ENCODE measurements around the gene RRM1.
A peak's percentile ranks its signal among the peaks of the same experiment; 100 is the strongest.
"Not testable (repeated sequence)": the region's sequence is repeated elsewhere in the genome, so short reads cannot be mapped to it uniquely, and the experiment has no call there.

The RRM1 gene

DNA sequence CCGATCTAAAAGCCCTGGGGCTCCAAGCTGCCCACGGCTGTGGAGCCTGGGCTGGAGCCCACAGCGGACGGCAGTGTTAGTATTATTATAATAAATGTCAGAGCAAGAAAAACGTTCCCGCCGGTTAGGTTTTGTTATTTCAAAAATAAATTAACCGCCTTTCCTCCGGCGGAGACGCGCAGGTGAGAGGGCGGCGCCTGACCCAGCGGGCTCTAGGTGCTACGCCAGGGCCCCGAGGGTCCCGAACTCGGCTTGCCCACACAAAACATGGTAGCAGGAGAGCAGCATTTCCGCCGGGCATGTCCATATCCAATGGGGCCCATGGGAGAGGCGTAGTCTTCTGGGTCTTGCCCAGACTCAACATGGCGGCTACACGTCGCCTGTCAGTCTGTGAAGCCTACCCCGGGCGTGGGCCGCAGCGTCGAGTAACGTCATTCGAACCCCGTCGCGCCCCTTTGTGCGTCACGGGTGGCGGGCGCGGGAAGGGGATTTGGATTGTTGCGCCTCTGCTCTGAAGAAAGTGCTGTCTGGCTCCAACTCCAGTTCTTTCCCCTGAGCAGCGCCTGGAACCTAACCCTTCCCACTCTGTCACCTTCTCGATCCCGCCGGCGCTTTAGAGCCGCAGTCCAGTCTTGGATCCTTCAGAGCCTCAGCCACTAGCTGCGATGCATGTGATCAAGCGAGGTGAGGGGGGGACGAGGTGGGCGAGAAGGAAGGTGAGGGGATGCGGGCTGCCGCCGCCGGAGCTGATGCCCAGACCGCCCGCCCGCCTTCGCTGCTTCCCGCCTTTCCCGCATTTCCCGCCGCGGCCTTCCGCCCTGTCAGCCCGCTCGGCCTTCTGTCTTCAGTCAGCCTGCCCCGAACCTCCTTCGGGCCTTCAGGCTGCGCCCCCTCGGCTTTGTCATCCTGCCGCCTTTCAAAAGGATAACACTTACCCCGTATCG lies at the start of gene RRM1:
Gene RRM1, plus strand, starts transcription at position 452 of the 944 bp plus-strand sequence. Its CDS starts 214 bp downstream, at position 666.
- DNase-seq, result peak; percentile 91 to 96
- H3K9me3 Mint-ChIP-seq, result no peaks in the 10 kb centered on the region
- peaks cover 87% of the 10 kb centered on the region for H3K4me1 Mint-ChIP-seq
- H3K4me3 Mint-ChIP-seq, result peak within 1 kb of the TSS; percentile 97 to 98
- ATAC-seq, result peak; percentile 97
- no peaks in the 10 kb centered on the region for H3K27me3 Mint-ChIP-seq
- H3K27ac Mint-ChIP-seq, result peak within 1 kb of the TSS; percentile 98 to 100

DNA sequence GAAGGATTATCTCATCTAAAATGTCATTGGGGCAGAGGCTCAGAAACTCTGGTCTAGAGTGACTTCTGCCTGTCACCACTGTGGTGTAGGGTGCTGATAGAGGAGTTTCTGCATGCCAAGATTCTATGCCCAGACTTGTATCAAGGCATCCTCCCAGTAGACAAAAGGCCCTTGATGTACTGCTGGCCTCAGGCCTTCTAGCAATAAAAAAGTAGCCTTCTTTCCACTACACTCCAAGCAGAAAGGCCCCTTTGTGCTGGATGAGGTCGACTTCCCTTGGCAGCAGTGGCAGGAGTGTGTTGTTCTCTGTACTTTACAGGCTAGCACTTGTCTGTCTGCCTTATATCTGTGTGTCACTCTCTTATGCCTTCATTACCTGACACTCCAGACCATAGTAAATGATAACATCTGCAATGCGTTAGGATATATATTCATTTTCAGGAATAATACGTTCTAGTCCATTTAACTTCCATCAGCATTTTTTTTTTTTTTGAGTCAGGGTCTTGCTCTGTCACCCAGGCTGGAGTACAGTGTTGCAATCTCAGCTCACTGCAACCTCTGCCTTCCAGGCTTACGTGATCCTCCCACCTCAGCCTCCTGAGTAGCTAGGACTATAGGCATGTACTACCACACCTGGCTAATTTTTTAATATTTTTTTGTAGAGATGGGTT lies 49.5 kb upstream of the RRM1 start:
- ATAC-seq, result no peak
- Mint-ChIP-seq H3K4me3 (no peak overlapping the region), H3K4me1 (peaks cover 8% of the 10 kb centered on the region), H3K9me3 (no peaks in the 10 kb centered on the region), H3K27me3 (no peaks in the 10 kb centered on the region), H3K27ac (no peak overlapping the region)
- DNase-seq, result no peak

- H3K27ac Mint-ChIP-seq, result no peak overlapping the region
- peaks cover 8% of the 10 kb centered on the region for H3K4me1 Mint-ChIP-seq
- H3K27me3 Mint-ChIP-seq, result no peaks in the 10 kb centered on the region
- no peak for DNase-seq
- ATAC-seq, result no peak
- no peak overlapping the region for H3K4me3 Mint-ChIP-seq
- no peaks in the 10 kb centered on the region for H3K9me3 Mint-ChIP-seq
Measured at GRCh38 chr11:4048340-4048739, 46.3 kb upstream of the RRM1 start.

DNA sequence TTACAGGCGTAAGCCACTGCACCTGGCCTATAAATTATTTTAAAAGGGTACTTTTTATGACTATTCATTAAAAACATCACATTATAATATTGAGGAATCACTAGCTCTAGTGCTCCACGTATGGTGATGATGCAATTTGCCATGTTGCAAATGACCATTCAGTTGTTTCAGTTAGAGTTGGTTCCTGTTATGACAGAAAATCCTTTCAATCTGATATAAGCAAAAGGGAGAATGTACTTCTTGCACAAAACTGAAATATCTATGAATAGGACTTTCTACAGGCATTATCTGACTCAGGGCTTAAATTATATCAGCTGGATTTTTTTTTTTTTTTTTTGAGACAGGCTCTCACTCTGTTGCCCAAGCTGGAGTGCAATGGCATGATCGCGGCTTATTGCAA lies 45.6 kb upstream of the RRM1 start:
- ATAC-seq, result no peak
- no peak for DNase-seq
- no peak overlapping the region for H3K27ac Mint-ChIP-seq

DNA sequence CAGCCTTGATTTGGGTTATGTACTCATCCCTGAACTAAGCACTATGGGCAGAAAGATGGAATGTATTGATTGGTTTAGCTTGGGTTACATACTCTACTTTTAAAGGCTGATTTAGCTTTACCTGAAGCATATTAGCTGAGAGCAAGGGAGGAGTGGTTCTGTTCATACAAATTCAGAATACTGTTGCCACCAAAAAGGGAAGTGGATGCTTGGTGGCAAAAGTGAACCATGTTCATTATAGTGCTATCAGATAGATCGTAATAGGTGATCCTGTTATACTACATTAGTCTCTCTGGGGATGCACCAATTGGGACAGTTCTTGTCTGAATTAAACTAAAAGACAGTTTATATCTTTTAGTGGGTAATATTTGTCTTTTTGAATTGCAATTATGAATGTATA lies 44.5 kb upstream of the RRM1 start:
- no peaks in the 10 kb centered on the region for H3K9me3 Mint-ChIP-seq
- H3K4me3 Mint-ChIP-seq, result no peak overlapping the region
- DNase-seq (no peak), ATAC-seq (no peak)
- H3K4me1 Mint-ChIP-seq, result no peaks in the 10 kb centered on the region
- H3K27me3 Mint-ChIP-seq, result no peaks in the 10 kb centered on the region
- H3K27ac Mint-ChIP-seq, result no peak overlapping the region

More for the DNA sequence above, 45.6 kb upstream of the RRM1 start:
- Mint-ChIP-seq H3K4me1 (peaks cover 5% of the 10 kb centered on the region), H3K4me3 (no peak overlapping the region), H3K27me3 (no peaks in the 10 kb centered on the region), H3K9me3 (no peaks in the 10 kb centered on the region)

DNA sequence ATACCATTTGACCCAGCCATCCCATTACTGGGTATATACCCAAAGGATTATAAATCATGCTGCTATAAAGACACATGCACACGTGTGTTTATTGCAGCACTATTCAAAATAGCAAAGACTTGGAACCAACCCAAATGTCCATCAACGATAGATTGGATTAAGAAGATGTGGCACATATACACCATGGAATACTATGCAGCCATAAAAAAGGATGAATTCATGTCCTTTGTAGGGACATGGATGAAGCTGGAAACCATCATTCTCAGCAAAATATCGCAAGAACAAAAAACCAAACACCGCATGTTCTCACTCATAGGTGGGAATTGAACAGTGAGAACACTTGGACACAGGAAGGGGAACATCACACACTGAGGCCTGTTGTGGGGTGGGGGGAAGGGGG lies 41.4 kb upstream of the RRM1 start:
- not testable (repeated sequence) for H3K4me3 Mint-ChIP-seq, H3K9me3 Mint-ChIP-seq, ATAC-seq, H3K27me3 Mint-ChIP-seq, DNase-seq
- Mint-ChIP-seq H3K27ac (peak overlapping the region in 1 of 2 donors; percentile 6), H3K4me1 (peaks cover 17% of the 10 kb centered on the region)

GRCh38 chr11:4054643-4055042 lies 40.0 kb upstream of the RRM1 start:
- no peaks in the 10 kb centered on the region for H3K27me3 Mint-ChIP-seq
- no peaks in the 10 kb centered on the region for H3K9me3 Mint-ChIP-seq
- H3K4me1 Mint-ChIP-seq, result peaks cover 21% of the 10 kb centered on the region
- DNase-seq (no peak), ATAC-seq (no peak)
- H3K27ac Mint-ChIP-seq, result peak overlapping the region in 1 of 2 donors; percentile 36
- no peak overlapping the region for H3K4me3 Mint-ChIP-seq

DNA sequence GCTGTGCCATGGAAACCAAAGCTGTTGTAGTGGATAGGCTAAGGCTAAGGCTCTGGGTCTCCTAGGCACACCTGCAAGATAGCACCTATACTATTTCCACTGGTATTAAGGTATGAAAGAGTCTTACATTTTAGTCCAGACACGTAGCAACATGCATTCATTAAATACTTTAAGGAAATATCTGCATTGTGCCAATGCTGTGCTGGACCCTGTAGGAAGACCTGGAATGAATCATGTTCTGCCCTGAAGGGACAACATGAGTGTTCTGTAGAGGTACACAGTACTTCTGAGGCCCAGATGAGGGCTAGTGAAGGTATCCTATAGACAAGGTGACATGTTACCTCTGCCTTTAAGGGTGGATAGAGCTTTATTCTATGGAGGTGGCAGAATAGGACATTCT lies 35.2 kb upstream of the RRM1 start:
- Mint-ChIP-seq H3K27ac (no peak overlapping the region), H3K4me1 (peaks cover 35% of the 10 kb centered on the region), H3K4me3 (no peak overlapping the region), H3K9me3 (no peaks in the 10 kb centered on the region), H3K27me3 (no peaks in the 10 kb centered on the region)
- ATAC-seq (no peak), DNase-seq (no peak)

DNA sequence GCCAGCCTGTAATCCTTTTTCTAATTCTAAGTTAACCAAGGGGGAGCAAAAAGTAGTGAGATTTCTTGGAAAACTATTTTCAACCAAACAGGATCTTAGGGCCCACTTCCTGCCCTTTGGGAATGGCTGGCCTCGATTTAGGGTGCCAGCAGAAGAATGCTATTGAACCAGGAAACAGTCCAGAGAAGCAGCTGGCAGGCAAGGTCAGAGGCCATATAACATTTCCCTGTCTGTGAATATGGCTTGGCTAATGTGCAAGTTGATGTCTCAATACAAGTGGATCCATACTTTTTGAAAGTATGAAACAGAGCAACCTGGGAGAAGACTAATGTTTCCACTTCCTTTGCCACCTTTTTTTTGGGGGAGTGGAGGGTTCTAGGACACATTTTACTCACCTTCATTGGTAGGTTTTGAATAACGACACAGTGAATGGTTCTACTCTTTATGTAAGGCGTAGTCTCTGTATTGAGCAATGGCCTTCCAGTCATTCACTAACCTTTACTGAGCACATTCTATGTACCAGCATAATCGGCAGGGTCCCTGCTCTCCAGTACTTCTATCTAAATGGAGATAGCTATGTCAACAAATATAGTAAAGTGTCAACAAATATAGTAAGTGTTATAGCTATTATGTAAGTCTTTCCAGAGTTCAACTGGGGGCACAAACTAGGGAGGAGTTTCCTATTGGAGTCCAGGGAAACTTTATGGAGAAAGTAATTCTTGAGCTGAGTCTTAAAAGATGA lies 34.2 kb upstream of the RRM1 start:
- peak overlapping the region in 1 of 2 donors; percentile 63 for H3K27ac Mint-ChIP-seq
- ATAC-seq (no peak), DNase-seq (no peak)
- peaks cover 45% of the 10 kb centered on the region for H3K4me1 Mint-ChIP-seq
- no peaks in the 10 kb centered on the region for H3K27me3 Mint-ChIP-seq
- no peaks in the 10 kb centered on the region for H3K9me3 Mint-ChIP-seq
- H3K4me3 Mint-ChIP-seq, result no peak overlapping the region

DNA sequence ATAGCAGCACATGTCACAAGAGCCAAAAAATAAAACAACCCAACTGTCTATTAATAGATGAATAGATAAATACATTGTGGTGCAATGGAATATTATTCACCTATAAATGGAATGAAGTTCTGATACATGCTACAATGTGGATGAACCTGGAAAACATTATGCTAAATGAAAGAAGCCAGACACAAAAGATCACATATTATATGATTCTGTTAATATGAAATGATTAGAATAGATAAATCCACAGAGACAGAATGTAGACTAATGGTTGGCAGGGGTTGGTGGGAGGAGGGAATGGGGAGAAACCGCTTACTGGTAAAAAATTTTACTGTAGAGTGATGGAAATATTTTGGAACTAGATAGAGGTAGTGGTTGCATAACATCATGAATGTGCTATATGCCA lies 32.9 kb upstream of the RRM1 start:
- no peaks in the 10 kb centered on the region for H3K9me3 Mint-ChIP-seq
- H3K4me1 Mint-ChIP-seq, result peaks cover 56% of the 10 kb centered on the region
- no peak overlapping the region for H3K27ac Mint-ChIP-seq
- no peak for DNase-seq
- no peak for ATAC-seq
- H3K4me3 Mint-ChIP-seq, result no peak overlapping the region
- H3K27me3 Mint-ChIP-seq, result no peaks in the 10 kb centered on the region

DNA sequence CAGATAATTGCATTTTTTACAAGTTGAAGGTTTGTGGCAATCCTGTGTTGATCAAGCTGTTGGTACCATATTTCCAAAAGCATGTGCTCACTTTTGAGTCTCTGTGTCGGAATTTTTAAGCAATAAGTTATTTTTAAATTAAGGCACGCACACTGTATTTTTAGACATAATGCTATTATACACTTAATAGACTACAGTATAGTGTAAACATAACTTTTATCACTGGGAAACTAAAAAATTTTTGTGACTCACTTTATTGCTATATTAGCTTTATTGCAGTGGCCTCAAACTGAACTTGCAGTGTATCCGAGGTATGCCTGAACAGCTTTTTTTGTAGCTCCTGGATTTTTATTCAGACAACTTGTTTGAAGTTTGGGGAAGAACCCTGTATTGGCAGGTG lies 31.3 kb upstream of the RRM1 start:
- DNase-seq, result no peak
- Mint-ChIP-seq H3K4me1 (peaks cover 56% of the 10 kb centered on the region), H3K4me3 (no peak overlapping the region), H3K27me3 (no peaks in the 10 kb centered on the region), H3K27ac (no peak overlapping the region), H3K9me3 (no peaks in the 10 kb centered on the region)
- no peak for ATAC-seq

DNA sequence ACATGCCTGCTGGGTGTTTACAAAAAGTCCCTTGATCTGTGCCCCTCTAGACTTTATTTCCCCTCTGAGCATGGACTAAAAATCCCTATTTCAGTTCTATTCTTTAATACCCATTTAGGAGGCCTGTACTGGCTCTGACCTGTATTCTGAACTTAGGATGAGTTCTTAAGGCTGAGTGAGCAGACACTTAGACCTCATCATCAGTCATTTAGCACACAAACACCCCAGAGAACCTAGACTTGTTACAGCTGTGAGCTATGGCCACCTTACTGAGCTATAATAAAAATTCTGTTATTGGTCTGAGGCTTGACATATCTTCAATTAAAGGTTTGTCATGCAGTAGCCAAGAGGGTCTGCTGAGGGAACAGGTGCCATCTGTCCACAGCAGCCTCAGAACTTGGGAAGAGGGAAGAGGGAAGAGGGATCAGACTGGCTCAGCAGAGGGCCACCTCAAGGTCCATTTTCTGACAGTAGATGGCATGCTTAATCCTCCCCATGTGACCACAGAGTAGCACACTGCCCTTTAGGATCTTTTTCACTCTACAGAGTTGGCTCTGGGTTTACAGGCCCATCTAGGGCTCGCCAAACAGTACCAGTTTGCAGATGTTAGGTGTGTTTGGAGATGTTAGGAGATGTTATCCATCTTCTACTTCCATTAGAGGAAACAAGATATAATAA lies 30.2 kb upstream of the RRM1 start:
- peak; percentile 64 for ATAC-seq

GRCh38 chr11:4065086-4065485 lies 29.5 kb upstream of the RRM1 start:
- Mint-ChIP-seq H3K4me3 (no peak overlapping the region), H3K27me3 (no peaks in the 10 kb centered on the region), H3K9me3 (no peaks in the 10 kb centered on the region), H3K27ac (peak overlapping the region in 1 of 2 donors; percentile 77), H3K4me1 (peaks cover 70% of the 10 kb centered on the region)
- peak; percentile 66 for ATAC-seq
- no peak for DNase-seq

More for the DNA sequence above, 30.2 kb upstream of the RRM1 start:
- Mint-ChIP-seq H3K27ac (peak overlapping the region in 1 of 2 donors; percentile 36), H3K27me3 (no peaks in the 10 kb centered on the region), H3K9me3 (no peaks in the 10 kb centered on the region), H3K4me1 (peaks cover 64% of the 10 kb centered on the region), H3K4me3 (no peak overlapping the region)
- DNase-seq, result no peak

DNA sequence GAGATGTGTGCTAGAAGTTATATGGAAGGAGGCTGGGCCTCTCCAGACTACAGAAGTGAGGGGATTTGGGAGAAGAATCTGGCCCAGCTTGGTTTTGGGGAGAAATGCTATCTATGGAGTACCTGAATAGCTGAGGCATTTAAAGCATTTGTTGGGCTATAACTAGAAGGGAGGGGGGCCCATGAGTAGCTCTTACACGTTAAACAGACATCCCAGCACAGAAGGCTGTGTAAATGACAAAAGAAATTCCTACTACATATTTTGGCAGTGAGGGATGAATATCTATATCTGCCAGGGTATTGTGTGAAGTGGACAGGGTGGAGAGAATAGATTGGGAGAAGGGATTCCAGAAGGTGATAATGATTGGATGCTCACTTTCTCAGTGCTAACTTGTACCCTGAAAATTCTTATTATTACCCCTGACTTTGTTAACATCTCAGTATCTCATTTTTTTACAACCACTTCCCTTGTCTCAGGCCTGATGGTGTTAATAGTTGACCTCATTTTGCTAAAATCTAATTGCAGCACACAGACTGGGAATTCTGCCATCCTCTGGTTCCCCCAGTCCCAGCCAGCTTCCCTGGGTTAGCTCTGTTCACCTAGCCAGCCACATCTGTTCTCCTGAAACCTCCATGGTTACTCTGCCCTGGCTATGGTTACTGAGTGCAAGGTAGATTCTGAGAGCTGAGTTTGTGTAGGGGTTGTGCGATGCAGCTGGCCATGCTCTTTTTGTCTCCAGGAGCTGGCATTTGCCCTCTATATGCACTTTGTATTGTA lies 28.8 kb upstream of the RRM1 start:
- Mint-ChIP-seq H3K9me3 (no peaks in the 10 kb centered on the region), H3K4me3 (no peak overlapping the region), H3K27ac (peak overlapping the region in 1 of 2 donors; percentile 53), H3K4me1 (peaks cover 72% of the 10 kb centered on the region), H3K27me3 (no peaks in the 10 kb centered on the region)
- ATAC-seq (no peak), DNase-seq (no peak)

Measured in stimulated activated naive CD8-positive, alpha-beta T cell treated with anti-CD3 and anti-CD28 coated beads, Interleukin-15, amount 100 ng/mL, for 72 hours (primary cell).